HFFc6 (cell line): Measurements from ENCODE around the gene RNF169. TPM values are rescaled to one million over a fixed set of nuclear protein-coding genes. Genes with fewer than 3 reads are reported as not detected.

ENCODE experiments used
- DNase-seq: peaks from one replicate; pipeline ENCODE4 v3.0.0-alpha.2; 2018
- H3K27ac Mint-ChIP-seq: 2 replicates; pipeline ENCODE4 v1.8.0; 2020; ENCODE audit warnings: mild to moderate bottlenecking, mixed read lengths
- H3K27me3 Mint-ChIP-seq: 2 replicates; pipeline ENCODE4 v1.8.0; 2021; ENCODE audit warnings: mild to moderate bottlenecking, moderate library complexity, mixed read lengths; ENCODE audit not compliant: insufficient read depth
- H3K36me3 Mint-ChIP-seq: 2 replicates; pipeline ENCODE4 v1.8.0; 2021; ENCODE audit warnings: low read depth, mixed read lengths
- H3K4me1 Mint-ChIP-seq: 2 replicates; pipeline ENCODE4 v1.8.0; 2020; ENCODE audit warnings: low read depth, mixed read lengths
- H3K4me3 Mint-ChIP-seq: 2 replicates; pipeline ENCODE4 v1.8.0; 2020; ENCODE audit warnings: mild to moderate bottlenecking, moderate library complexity, mixed read lengths
- H3K9me3 Mint-ChIP-seq: 2 replicates; pipeline ENCODE4 v1.8.0; 2020; ENCODE audit warnings: mild to moderate bottlenecking, mixed read lengths
- total RNA-seq, 6 experiments: library from RNA; stranded (reverse); fragmentation: NEBNext Ultra II Directional; extraction: Animal tissue kit (Norgen Biotek cat#: 25700); gene quantifications; 2 replicates in 1 of 6; 3 replicates in 5 of 6; pipeline ENCODE4 v1.2.3, GENCODE V29; 2021
- TF ChIP-seq, protein P1 (sequence below): fragments of 200-600 bp; sonication (generic); IDR thresholded peaks from 2 replicates; pipeline ENCODE4 v1.5.0; 2021; ENCODE audit warnings: antibody characterized with exemption, mild to moderate bottlenecking

The RNF169 gene
- total RNA-seq, 6 experiments from 2014 or later = 10.9 to 12.9 (median 12.2) TPM

DNA sequence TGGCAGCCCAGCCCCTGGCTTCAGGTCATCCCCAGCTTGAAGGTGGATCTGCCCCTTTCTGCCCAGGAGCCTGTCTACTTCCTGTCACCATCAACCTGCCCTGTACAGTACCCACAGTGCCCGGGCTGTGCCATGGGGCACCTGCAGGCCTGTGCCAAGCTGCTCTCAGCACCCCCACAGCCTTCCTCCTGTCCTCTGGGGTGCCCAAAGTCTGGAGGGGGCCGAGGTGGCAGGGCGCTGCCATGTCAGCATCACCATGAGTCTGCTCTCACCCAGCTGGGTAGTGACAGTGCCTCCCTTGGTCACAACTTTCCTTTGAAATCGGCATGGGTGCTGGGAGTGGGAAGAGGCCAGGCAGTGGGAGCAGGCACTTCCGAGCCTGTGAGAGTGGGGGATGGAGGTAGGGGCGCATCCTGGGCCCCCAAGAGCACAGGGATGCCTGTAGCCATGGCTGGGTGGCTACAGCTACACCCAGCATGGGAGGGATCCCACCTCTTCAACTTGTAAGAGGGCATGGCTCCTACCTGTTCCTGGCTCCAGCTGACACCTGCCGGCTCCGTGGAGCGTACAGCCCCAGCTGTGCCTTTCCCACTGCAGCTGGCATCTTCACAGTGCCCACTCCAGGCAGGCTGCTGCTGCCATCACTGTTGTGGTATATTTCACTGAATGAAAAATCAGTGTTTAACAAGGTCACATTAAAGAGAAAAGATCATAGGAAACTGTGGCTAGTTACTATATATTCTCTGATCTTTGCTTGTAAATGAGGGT is 42.9 kb downstream of the RNF169 start:
- 0 out of 2 replicates have a peak, but pooled peaks cover 6% of the 10 kb centered on the region for H3K4me1 Mint-ChIP-seq
- TF ChIP-seq, protein P1, sequence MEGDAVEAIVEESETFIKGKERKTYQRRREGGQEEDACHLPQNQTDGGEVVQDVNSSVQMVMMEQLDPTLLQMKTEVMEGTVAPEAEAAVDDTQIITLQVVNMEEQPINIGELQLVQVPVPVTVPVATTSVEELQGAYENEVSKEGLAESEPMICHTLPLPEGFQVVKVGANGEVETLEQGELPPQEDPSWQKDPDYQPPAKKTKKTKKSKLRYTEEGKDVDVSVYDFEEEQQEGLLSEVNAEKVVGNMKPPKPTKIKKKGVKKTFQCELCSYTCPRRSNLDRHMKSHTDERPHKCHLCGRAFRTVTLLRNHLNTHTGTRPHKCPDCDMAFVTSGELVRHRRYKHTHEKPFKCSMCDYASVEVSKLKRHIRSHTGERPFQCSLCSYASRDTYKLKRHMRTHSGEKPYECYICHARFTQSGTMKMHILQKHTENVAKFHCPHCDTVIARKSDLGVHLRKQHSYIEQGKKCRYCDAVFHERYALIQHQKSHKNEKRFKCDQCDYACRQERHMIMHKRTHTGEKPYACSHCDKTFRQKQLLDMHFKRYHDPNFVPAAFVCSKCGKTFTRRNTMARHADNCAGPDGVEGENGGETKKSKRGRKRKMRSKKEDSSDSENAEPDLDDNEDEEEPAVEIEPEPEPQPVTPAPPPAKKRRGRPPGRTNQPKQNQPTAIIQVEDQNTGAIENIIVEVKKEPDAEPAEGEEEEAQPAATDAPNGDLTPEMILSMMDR = no peak
- H3K36me3 Mint-ChIP-seq = peaks cover 37% of the 10 kb centered on the region
- H3K27me3 Mint-ChIP-seq = no peaks in the 10 kb centered on the region
- H3K4me3 Mint-ChIP-seq = no peak overlapping the region
- H3K27ac Mint-ChIP-seq = no peak overlapping the region
- H3K9me3 Mint-ChIP-seq = no peaks in the 10 kb centered on the region
- DNase-seq = no peak

DNA sequence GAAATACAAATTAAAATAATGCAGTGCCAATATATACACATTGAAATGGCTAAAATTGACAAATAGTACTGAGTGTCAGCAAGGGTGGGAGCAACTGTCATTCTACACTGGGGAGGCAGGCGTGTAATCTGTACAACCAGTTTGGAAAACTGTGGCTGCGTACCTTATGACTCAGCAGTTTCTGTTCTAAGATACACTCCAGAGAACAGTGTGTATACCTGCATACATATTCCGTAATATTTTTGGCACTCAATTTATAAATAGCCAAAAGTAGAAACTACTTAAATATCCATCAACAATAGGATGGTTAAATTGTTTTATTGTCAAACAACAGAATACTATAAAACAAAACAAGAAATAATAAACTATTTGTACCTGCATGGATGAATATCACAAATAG is 57.6 kb downstream of the RNF169 start:
- H3K4me3 Mint-ChIP-seq = no peak overlapping the region
- H3K27me3 Mint-ChIP-seq = no peaks in the 10 kb centered on the region; the same call in 1 of the 2 replicates
- no peaks in the 10 kb centered on the region for H3K9me3 Mint-ChIP-seq
- H3K36me3 Mint-ChIP-seq = peaks cover 10% of the 10 kb centered on the region; the same call in 1 of the 2 replicates
- H3K4me1 Mint-ChIP-seq = no peaks in the 10 kb centered on the region
- TF ChIP-seq, protein P1 = no peak
- no peak for DNase-seq
- no peak overlapping the region for H3K27ac Mint-ChIP-seq

DNA sequence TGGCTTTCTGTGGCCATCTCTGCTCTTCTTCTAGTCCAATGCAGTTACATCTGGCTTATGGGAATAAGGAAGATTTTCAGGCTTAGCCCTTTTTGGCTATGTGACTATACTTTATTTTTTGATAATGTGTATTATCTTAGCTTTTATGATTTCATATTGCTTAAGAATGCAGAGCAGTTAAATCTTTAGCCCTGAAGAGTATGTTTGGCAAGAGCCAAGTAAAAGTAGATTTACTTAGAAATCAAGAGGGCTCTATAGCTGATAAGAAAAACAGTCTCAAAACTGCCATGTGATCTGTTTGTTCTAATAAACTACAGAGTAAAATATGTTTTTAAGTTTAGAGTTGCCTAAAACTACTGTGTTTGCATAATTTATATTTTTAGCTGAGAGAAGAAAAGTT is 61.2 kb downstream of the RNF169 start:
- peaks cover 1% of the 10 kb centered on the region; the same call in 1 of the 2 replicates for H3K27me3 Mint-ChIP-seq
- no peak for DNase-seq

DNA sequence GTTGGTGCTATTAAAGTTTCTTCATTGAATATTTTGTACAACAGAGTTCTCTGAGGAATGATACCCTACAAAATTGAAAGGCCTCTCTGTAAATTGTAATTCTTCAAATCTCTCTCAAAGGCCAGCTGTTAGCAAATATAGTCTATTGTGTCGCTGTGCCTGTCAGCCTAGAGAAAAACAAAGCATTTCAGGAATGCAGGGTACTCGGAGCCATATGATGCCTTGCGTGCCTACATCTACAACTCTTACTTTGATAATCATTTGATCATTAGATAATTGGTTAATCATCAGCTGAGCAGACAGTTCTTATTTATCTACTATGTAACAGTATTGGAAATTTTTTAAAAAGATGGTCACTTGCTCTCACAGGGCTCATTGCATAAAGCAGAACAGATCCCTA is 67.3 kb downstream of the RNF169 start:
- Mint-ChIP-seq H3K9me3 (no peaks in the 10 kb centered on the region), H3K27ac (no peak overlapping the region), H3K27me3 (peaks cover 4% of the 10 kb centered on the region), H3K4me3 (no peak overlapping the region), H3K4me1 (peaks cover 38% of the 10 kb centered on the region), H3K36me3 (peaks cover 45% of the 10 kb centered on the region)
- TF ChIP-seq, protein P1 = no peak
- DNase-seq = no peak

More for the DNA sequence above, 61.2 kb downstream of the RNF169 start:
- no peaks in the 10 kb centered on the region for H3K9me3 Mint-ChIP-seq
- no peaks in the 10 kb centered on the region for H3K4me1 Mint-ChIP-seq
- H3K27ac Mint-ChIP-seq = no peak overlapping the region
- no peak overlapping the region for H3K4me3 Mint-ChIP-seq
- H3K36me3 Mint-ChIP-seq = peaks cover 17% of the 10 kb centered on the region
- TF ChIP-seq, protein P1 = no peak

DNA sequence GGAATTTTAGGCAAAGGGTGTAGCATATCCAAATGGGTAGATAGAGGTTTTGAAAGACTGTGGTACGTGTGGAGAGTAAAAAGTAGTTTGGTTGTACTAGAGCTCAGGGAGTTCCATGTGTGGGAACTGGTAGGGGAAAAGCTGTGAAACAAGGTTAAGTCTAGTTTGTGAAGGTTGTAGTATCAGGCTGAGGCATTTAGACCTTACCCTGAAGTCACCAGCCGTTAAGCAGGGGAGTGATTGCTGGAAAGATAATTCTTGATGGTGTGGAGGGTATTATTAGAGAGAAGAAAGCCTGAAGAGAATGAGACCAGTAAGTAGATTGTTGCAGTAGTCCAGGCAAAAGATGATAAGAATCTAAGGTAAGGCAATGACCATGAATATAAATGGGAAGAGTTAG is 68.0 kb downstream of the RNF169 start:
- H3K4me1 Mint-ChIP-seq = peaks cover 45% of the 10 kb centered on the region
- H3K9me3 Mint-ChIP-seq = no peaks in the 10 kb centered on the region
- peaks cover 44% of the 10 kb centered on the region for H3K36me3 Mint-ChIP-seq
- TF ChIP-seq, protein P1 = no peak
- no peak for DNase-seq
- no peak overlapping the region for H3K4me3 Mint-ChIP-seq
- no peak overlapping the region for H3K27ac Mint-ChIP-seq
- H3K27me3 Mint-ChIP-seq = peaks cover 4% of the 10 kb centered on the region; the same call in 1 of the 2 replicates
